K562 (cell line): ENCODE data around the gene PALLD. TPM values are rescaled to one million over a fixed set of nuclear protein-coding genes. Genes with fewer than 3 reads are reported as not detected.

Experiments used
- ATAC-seq: fragments of 200-7000 bp; cut with Tn5 transposase; 3 replicates; pipeline ENCODE4 v1.9.1; 2020; ENCODE audit warnings: moderate library complexity
- BruUV-seq: library from RNA; stranded (reverse); fragments of 400-500 nt; replicated peaks from 2 replicates; lab custom pipeline; 2021; lab: Mats Ljungman, UMichigan
- CTCF ChIA-PET: fragments of 300-600 bp; formaldehyde crosslinking; extraction: SDS; loops from one replicate; lab custom pipeline; 2021; ENCODE audit warnings: low intra/inter-chr PET ratio; lab: Yijun Ruan, JAX
- POLR2A ChIA-PET: fragments of 300-600, 350-650 bp; sonication (Branson Sonifier 250); formaldehyde crosslinking; extraction: SDS; loops from one replicate; lab custom pipeline; 2021; ENCODE audit warnings: antibody characterized with exemption, inconsistent platforms; lab: Yijun Ruan, JAX
- DNase-seq, 4 experiments: peaks; one replicate each; pipeline versions ENCODE4 v3.0.0 to v3.0.0-alpha.2; 2011 to 2018; ENCODE audit warnings: low spot score in 3 of 4, mixed read lengths in 3 of 4; ENCODE audit errors: extremely low read depth in 1 of 4
- FAIRE-seq: peaks from 2 replicates; lab custom pipeline; 2011; peaks lifted over from hg19 to GRCh38; lab: Jason Lieb, UNC
- H2AFZ ChIP-seq: 2 replicates; pipeline ENCODE4 v1.6.0; 2011; ENCODE audit warnings: low read depth, low read length, control low read depth, inconsistent platforms
- H3K27ac ChIP-seq: fragments of 200-600 bp; 3 replicates; pipeline ENCODE4 v1.8.0; 2011; ENCODE audit warnings: low read depth, mild to moderate bottlenecking, control low read depth, inconsistent platforms, low read length, moderate library complexity, mixed read lengths; ENCODE audit errors: extremely low read depth
- H3K27me3 ChIP-seq, 2 experiments: fragments of 300-600 bp in 1 of 2; 2 replicates in 1 of 2; 3 replicates in 1 of 2; pipeline versions ENCODE4 v1.6.0 to v1.8.0; 2011; ENCODE audit warnings: inconsistent platforms in 2 of 2, low read length in 2 of 2, mild to moderate bottlenecking in 1 of 2, mixed read lengths in 1 of 2, moderate library complexity in 1 of 2; ENCODE audit not compliant: control insufficient read depth in 2 of 2, insufficient read depth in 2 of 2
- H3K36me3 ChIP-seq: fragments of 300-600 bp; 3 replicates; pipeline ENCODE4 v1.8.0; 2011; ENCODE audit warnings: mild to moderate bottlenecking, low read length, inconsistent platforms; ENCODE audit not compliant: control insufficient read depth, insufficient read depth
- H3K4me1 ChIP-seq, 2 experiments: fragments of 200-600 bp in 1 of 2; replicated peaks in 1 of 2; 2 replicates in 1 of 2; 3 replicates in 1 of 2; pipeline versions ENCODE4 v1.5.1 to v1.8.0; 2011; ENCODE audit warnings: inconsistent platforms in 2 of 2, low read length in 2 of 2, mild to moderate bottlenecking in 1 of 2, mixed read lengths in 1 of 2, moderate library complexity in 1 of 2; ENCODE audit not compliant: control insufficient read depth in 2 of 2, insufficient read depth in 2 of 2
- H3K4me2 ChIP-seq: 2 replicates; pipeline ENCODE4 v1.6.1; 2011; ENCODE audit warnings: low read length, control low read depth, inconsistent platforms, mixed read lengths; ENCODE audit not compliant: insufficient read depth
- H3K4me3 ChIP-seq: fragments of 200-600 bp; sonication (generic), shearing (Covaris generic); 2 replicates; pipeline ENCODE4 v1.5.1; 2016; ENCODE audit warnings: control low read depth, inconsistent platforms
- H3K79me2 ChIP-seq: fragments of 200-600 bp; 3 replicates; pipeline ENCODE4 v1.8.0; 2011; ENCODE audit warnings: low read length, inconsistent platforms; ENCODE audit not compliant: control insufficient read depth, insufficient read depth
- H3K9ac ChIP-seq, 2 experiments: 2 replicates each; pipeline versions ENCODE4 v1.6.0 to v1.6.1; 2011; ENCODE audit warnings: low read depth in 2 of 2, low read length in 2 of 2, control low read depth in 1 of 2, inconsistent platforms in 1 of 2, mild to moderate bottlenecking in 1 of 2, mixed read lengths in 1 of 2; ENCODE audit not compliant: insufficient read depth in 1 of 2
- H3K9me1 ChIP-seq: one replicate; pipeline ENCODE4 v1.6.0; 2011; ENCODE audit warnings: inconsistent platforms, mild to moderate bottlenecking, low read length, moderate library complexity; ENCODE audit not compliant: control insufficient read depth, insufficient read depth
- H3K9me3 ChIP-seq: replicated peaks from 2 replicates; pipeline ENCODE4 v1.5.1; 2011; ENCODE audit warnings: low read depth, low read length, inconsistent platforms; ENCODE audit not compliant: control insufficient read depth, insufficient read depth
- H4K20me1 ChIP-seq: replicated peaks from 2 replicates; pipeline ENCODE4 v1.6.1; 2011; ENCODE audit warnings: low read length, inconsistent platforms, mixed read lengths; ENCODE audit not compliant: control insufficient read depth, insufficient read depth
- ASH1L ChIP-seq: fragments of 450-650 bp; IDR thresholded peaks from 2 replicates; pipeline ENCODE4 v1.6.1; 2018; ENCODE audit warnings: borderline replicate concordance, mild to moderate bottlenecking, low read depth; ENCODE audit not compliant: partially characterized antibody
- EZH2 ChIP-seq: IDR thresholded peaks from 2 replicates; pipeline ENCODE4 v1.6.1; 2012; ENCODE audit warnings: low read depth, mild to moderate bottlenecking, inconsistent platforms, low read length, borderline replicate concordance
- MYC ChIP-seq, 2 experiments: fragments of 250-450 bp in 1 of 2; sonication (Bioruptor Pico) in 1 of 2; IDR thresholded peaks; 2 replicates each; pipeline versions ENCODE4 v1.5.1 to v1.6.1; 2012 to 2021; ENCODE audit warnings: low read depth in 2 of 2, borderline replicate concordance in 1 of 2, improper control_type of control experiment in 1 of 2, low read length in 1 of 2, mild to moderate bottlenecking in 1 of 2, moderate library complexity in 1 of 2
- NONO ChIP-seq, 2 experiments: fragments of 200-400 bp in 1 of 2; fragments of 450-650 bp in 1 of 2; formaldehyde crosslinking in 1 of 2; IDR thresholded peaks; 2 replicates each; pipeline ENCODE4 v1.6.1; 2017; ENCODE audit warnings: low read depth in 2 of 2, mild to moderate bottlenecking in 2 of 2, moderate library complexity in 2 of 2, low read length in 1 of 2
- SP1 ChIP-seq: sonication (generic); formaldehyde crosslinking; IDR thresholded peaks from 2 replicates; pipeline ENCODE4 v1.8.1; 2022; ENCODE audit warnings: mild to moderate bottlenecking, missing genetic modification reagents
- ZFX ChIP-seq: sonication (generic); formaldehyde crosslinking; IDR thresholded peaks from 2 replicates; pipeline ENCODE4 v1.8.0; 2022; ENCODE audit warnings: mild to moderate bottlenecking, missing genetic modification reagents, moderate library complexity
- ZNF217 ChIP-seq: sonication (generic); formaldehyde crosslinking; IDR thresholded peaks from 2 replicates; pipeline ENCODE4 v1.8.0; 2022; ENCODE audit warnings: mild to moderate bottlenecking, missing genetic modification reagents
- ZNF561 ChIP-seq: fragments of 450-650 bp; formaldehyde crosslinking; conservative IDR thresholded peaks from 2 replicates; pipeline ENCODE4 v1.4.0; 2020; ENCODE audit warnings: mild to moderate bottlenecking, moderate library complexity
- ZNF75A ChIP-seq: fragments of 450-650 bp; formaldehyde crosslinking; IDR thresholded peaks from 2 replicates; pipeline ENCODE4 v1.4.0; 2020; ENCODE audit warnings: mild to moderate bottlenecking
- WGBS: fragments of 100-300 bp; shearing (Covaris generic); methylation state at CpG from one replicate; pipeline ENCODE4 v1.1.6; 2016; ENCODE audit warnings: low coverage, mixed read lengths; ENCODE audit not compliant: insufficient coverage; ENCODE audit errors: missing lambda C conversion rate; 5-methylcytosine and 5-hydroxymethylcytosine counted together
- in situ Hi-C: fragments of 300-500 bp; cut with MboI; formaldehyde crosslinking; loops from 4 replicates; pipeline ENCODE4 v1.15.0; 2018; ENCODE audit warnings: inconsistent platforms, mixed read lengths
- intact Hi-C: fragments of 100-400 bp; cut with micrococcal nuclease; formaldehyde crosslinking; loops from 2 replicates; pipeline ENCODE4 v1.14.2; 2022
- polyA plus RNA-seq, 8 experiments: library from polyadenylated mRNA; depleted of rRNA in 4 of 8; stranded (reverse) in 5 of 8; unstranded in 3 of 8; fragments of >200 nt; fragmentation: Nextera tagmentation in 2 of 8; fragmentation: Illumina TruSeq in 1 of 8; extraction: Ambion mirVana in 2 of 8; extraction: Trizol in 1 of 8; gene quantifications; 2 replicates each; pipeline versions ENCODE4 v1.2.1 to v1.2.3, GENCODE V29; 2011 to 2014; ENCODE audit warnings: inconsistent platforms in 1 of 8, missing spikeins in 1 of 8
- total RNA-seq, 7 experiments: library from RNA; depleted of rRNA in 6 of 7; stranded (reverse); fragments of >200 nt in 6 of 7; fragmentation: Illumina TruSeq in 2 of 7; extraction: Trizol in 2 of 7; gene quantifications; 2 replicates each; pipeline versions ENCODE4 v1.2.1 to v1.2.3, GENCODE V29; 2011 to 2021; ENCODE audit warnings: low replicate concordance in 1 of 7

PALLD gene
- total and polyA plus RNA-seq, 9 of the 15 experiments (the other 6 are each of a cell fraction or from before 2014, with no cell fraction given): 0.01 to 0.35 (median 0.06) TPM; not detected in 3

DNA sequence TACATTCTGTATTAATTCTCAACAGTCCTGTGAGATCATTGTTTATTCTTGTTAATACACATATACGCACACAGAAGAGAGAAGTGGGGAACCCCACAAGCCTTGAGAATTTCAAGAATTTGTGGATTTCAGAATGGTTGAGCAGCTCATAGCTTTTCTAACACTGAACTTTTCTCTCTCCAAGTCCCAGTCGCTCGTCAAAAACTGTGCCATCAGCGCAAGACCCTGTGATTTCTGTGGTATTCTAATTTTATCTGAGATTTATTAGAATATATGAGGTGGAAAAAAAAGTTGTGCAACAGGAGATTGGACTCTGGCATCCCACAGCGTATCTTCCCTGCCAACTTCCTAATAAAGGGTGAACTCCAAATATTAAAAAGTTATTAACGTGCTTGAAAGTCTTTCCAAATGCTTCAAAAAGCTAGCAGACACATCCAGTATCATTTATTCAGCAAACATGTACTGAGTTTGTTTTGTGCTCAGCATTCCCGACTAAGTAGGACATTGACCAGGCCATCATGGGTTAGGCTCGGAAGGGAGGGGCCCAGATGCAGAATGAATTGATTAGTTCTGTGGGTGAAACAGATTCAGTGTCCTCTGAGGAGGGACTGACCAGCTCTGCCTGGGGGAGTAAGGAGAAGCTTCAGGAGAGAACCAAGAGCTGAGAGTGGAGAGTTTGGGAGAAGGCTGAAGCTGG lies 347.6 kb downstream of the PALLD start:
- intact Hi-C loops: no loop called here
- Histone ChIP-seq H4K20me1 (no peaks in the 10 kb centered on the region), H3K27me3 (peaks cover 2 to 4% of the 10 kb centered on the region in 2 experiments; a peak in 1 of 5 replicates), H3K4me1 (no peaks in the 10 kb centered on the region), H3K4me3 (no peak overlapping the region), H3K36me3 (no peaks in the 10 kb centered on the region), H3K4me2 (no peak overlapping the region), H3K27ac (no peak overlapping the region), H3K79me2 (no peaks in the 10 kb centered on the region), H3K9me1 (no peaks in the 10 kb centered on the region), H3K9ac (no peak overlapping the region), H2AFZ (no peak overlapping the region), H3K9me3 (no peaks in the 10 kb centered on the region)
- ChIA-PET CTCF (no interaction called here), POLR2A (no interaction called here)
- BruUV-seq: no TSS peak
- FAIRE-seq (no peak), ATAC-seq (no peak), DNase-seq (no peak)
- TF ChIP-seq ZNF75A (no peak), SP1 (CRISPR knock-in tag) (no peak), MYC (IDR thresholded peaks at IDR 0.05; ENCODE audit: low read depth, low read length) (no peak), MYC (CRISPR knock-in tag; IDR thresholded peaks at IDR 0.05; ENCODE audit: borderline replicate concordance, low read depth) (no peak), ASH1L (no peak), ZNF217 (CRISPR knock-in tag) (no peak), ZNF561 (CRISPR knock-in tag) (no peak), NONO (IDR thresholded peaks at IDR 0.05; ENCODE audit: low read depth in 2 of 2, low read length in 1 of 2) (no peak), ZFX (CRISPR knock-in tag) (no peak), EZH2 (no peak)
- under 1% methylated on average over 8 of the region's 8 CpGs for WGBS
- in situ Hi-C loops: no loop called here
